A673 (cell line): Measurements from ENCODE around the gene CHRM5.
"Not testable (repeated sequence)": the region's sequence is repeated elsewhere in the genome, so short reads cannot be mapped to it uniquely, and the experiment has no call there.

Experiments used
- EZH2 ChIP-seq: fragments of 200-600 bp; sonication (generic); IDR thresholded peaks from 2 replicates; pipeline ENCODE4 v1.6.1; 2017; ENCODE audit warnings: borderline replicate concordance, low read depth, mild to moderate bottlenecking, mixed read lengths, antibody characterized with exemption, low read length; ENCODE audit not compliant: poor library complexity, severe bottlenecking
- TF ChIP-seq, protein P1 (sequence below): fragments of 300-800, 200-600 bp; sonication (generic); conservative IDR thresholded peaks from 2 replicates; pipeline ENCODE4 v1.5.1; 2017; ENCODE audit warnings: low read depth, mild to moderate bottlenecking, antibody characterized with exemption, low read length, moderate library complexity, mixed read lengths

GRCh38 chr15:33995666-33996065 is 27.4 kb downstream of the CHRM5 start:
- TF ChIP-seq, protein P1, sequence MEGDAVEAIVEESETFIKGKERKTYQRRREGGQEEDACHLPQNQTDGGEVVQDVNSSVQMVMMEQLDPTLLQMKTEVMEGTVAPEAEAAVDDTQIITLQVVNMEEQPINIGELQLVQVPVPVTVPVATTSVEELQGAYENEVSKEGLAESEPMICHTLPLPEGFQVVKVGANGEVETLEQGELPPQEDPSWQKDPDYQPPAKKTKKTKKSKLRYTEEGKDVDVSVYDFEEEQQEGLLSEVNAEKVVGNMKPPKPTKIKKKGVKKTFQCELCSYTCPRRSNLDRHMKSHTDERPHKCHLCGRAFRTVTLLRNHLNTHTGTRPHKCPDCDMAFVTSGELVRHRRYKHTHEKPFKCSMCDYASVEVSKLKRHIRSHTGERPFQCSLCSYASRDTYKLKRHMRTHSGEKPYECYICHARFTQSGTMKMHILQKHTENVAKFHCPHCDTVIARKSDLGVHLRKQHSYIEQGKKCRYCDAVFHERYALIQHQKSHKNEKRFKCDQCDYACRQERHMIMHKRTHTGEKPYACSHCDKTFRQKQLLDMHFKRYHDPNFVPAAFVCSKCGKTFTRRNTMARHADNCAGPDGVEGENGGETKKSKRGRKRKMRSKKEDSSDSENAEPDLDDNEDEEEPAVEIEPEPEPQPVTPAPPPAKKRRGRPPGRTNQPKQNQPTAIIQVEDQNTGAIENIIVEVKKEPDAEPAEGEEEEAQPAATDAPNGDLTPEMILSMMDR: not testable (repeated sequence)
- not testable (repeated sequence) for TF ChIP-seq EZH2
